Neural progenitor cell (in vitro differentiated cells): ENCODE data around the gene CAGE1. TPM values are rescaled to one million over a fixed set of nuclear protein-coding genes. Genes with fewer than 3 reads are reported as not detected.

Experiments used
- DNase-seq: peaks from one replicate; pipeline ENCODE4 v3.0.0-alpha.2; 2016; ENCODE audit warnings: low spot score
- H2AFZ ChIP-seq: fragments of 200-600 bp; sonication (generic); replicated peaks from 2 replicates; pipeline ENCODE4 v1.6.1; 2016; ENCODE audit warnings: antibody characterized with exemption
- H3F3A ChIP-seq: fragments of 200-600 bp; sonication (generic); 2 replicates; pipeline ENCODE4 v1.6.1; 2016; ENCODE audit warnings: antibody characterized with exemption, low read depth
- H3K27ac ChIP-seq: fragments of 200-600 bp; sonication (generic); 2 replicates; pipeline ENCODE4 v1.5.1; 2016; ENCODE audit warnings: mild to moderate bottlenecking
- H3K27me3 ChIP-seq: fragments of 200-600 bp; sonication (generic); 2 replicates; pipeline ENCODE4 v1.6.1; 2016; ENCODE audit warnings: mild to moderate bottlenecking, moderate library complexity
- H3K36me3 ChIP-seq: fragments of 200-600 bp; sonication (generic); 2 replicates; pipeline ENCODE4 v1.5.1; 2016
- H3K4me1 ChIP-seq: fragments of 200-600 bp; sonication (generic); 2 replicates; pipeline ENCODE4 v1.6.1; 2016; ENCODE audit warnings: mixed run types
- H3K4me2 ChIP-seq: fragments of 200-600 bp; sonication (generic); 2 replicates; pipeline ENCODE4 v1.6.1; 2016
- H3K4me3 ChIP-seq: fragments of 200-600 bp; sonication (generic); 2 replicates; pipeline ENCODE4 v1.5.1; 2016
- H3K79me2 ChIP-seq: fragments of 200-600 bp; sonication (generic); 2 replicates; pipeline ENCODE4 v1.6.1; 2016; ENCODE audit warnings: low read depth
- H3K9ac ChIP-seq: fragments of 200-600 bp; sonication (generic); 2 replicates; pipeline ENCODE4 v1.6.1; 2016
- H3K9me3 ChIP-seq: fragments of 200-600 bp; sonication (generic); 2 replicates; pipeline ENCODE4 v1.5.1; 2016; ENCODE audit warnings: low read depth
- H4K20me1 ChIP-seq: fragments of 200-600 bp; sonication (generic); 2 replicates; pipeline ENCODE4 v1.6.1; 2016; ENCODE audit warnings: low read depth
- H3K27ac Mint-ChIP-seq: 3 replicates; pipeline ENCODE4 v1.8.0; 2021; ENCODE audit warnings: mixed read lengths
- H3K27me3 Mint-ChIP-seq: 2 replicates; pipeline ENCODE4 v1.8.0; 2022; ENCODE audit warnings: low read depth, mild to moderate bottlenecking, inconsistent platforms, moderate library complexity, mixed read lengths; ENCODE audit not compliant: insufficient read depth
- H3K36me3 Mint-ChIP-seq: 3 replicates; pipeline ENCODE4 v1.8.0; 2021; ENCODE audit warnings: mixed read lengths
- H3K4me1 Mint-ChIP-seq: 3 replicates; pipeline ENCODE4 v1.8.0; 2021; ENCODE audit warnings: mixed read lengths
- H3K4me3 Mint-ChIP-seq: 3 replicates; pipeline ENCODE4 v1.8.0; 2021; ENCODE audit warnings: mild to moderate bottlenecking, moderate library complexity, mixed read lengths
- H3K9me3 Mint-ChIP-seq: 3 replicates; pipeline ENCODE4 v1.8.0; 2020; ENCODE audit warnings: mixed read lengths
- CTCF ChIP-seq: fragments of 200-600 bp; sonication (generic); IDR thresholded peaks from 2 replicates; pipeline ENCODE4 v1.5.1; 2017; ENCODE audit warnings: antibody characterized with exemption, mild to moderate bottlenecking
- EZH2 ChIP-seq: fragments of 200-600 bp; sonication (generic); IDR thresholded peaks from 2 replicates; pipeline ENCODE4 v1.6.1; 2017; ENCODE audit warnings: antibody characterized with exemption, mild to moderate bottlenecking, moderate library complexity
- EZH2phosphoT487 ChIP-seq: fragments of 200-600 bp; sonication (generic); IDR thresholded peaks from 2 replicates; pipeline ENCODE4 v1.6.1; 2017; ENCODE audit warnings: antibody characterized with exemption
- total RNA-seq: library from RNA; depleted of rRNA; stranded (reverse); fragments of >200 nt; gene quantifications from 2 replicates; pipeline ENCODE4 v1.2.3, GENCODE V29; 2015; ENCODE audit warnings: low replicate concordance

CAGE1 gene
- total RNA-seq, 1 donor from 2014 or later: not detected

- H3K9me3 ChIP-seq: no peaks in the 10 kb centered on the region
- H2AFZ ChIP-seq: peak overlapping the region; percentile 48
- Mint-ChIP-seq H3K36me3 (peaks cover 14% of the 10 kb centered on the region), H3K4me3 (peak overlapping the region; percentile 95), H3K4me1 (peaks cover 16% of the 10 kb centered on the region), H3K27ac (peak overlapping the region; percentile 52), H3K9me3 (no peaks in the 10 kb centered on the region), H3K27me3 (peaks cover 4% of the 10 kb centered on the region)
- H3K4me1 ChIP-seq: peaks cover 7% of the 10 kb centered on the region
- peaks cover 12% of the 10 kb centered on the region for H3F3A ChIP-seq
- peak; percentile 8 for DNase-seq
- H3K4me3 ChIP-seq: peak overlapping the region; percentile 89
- H4K20me1 ChIP-seq: peaks cover 14% of the 10 kb centered on the region
- peaks cover 5% of the 10 kb centered on the region for H3K36me3 ChIP-seq
- TF ChIP-seq EZH2 (no peak), CTCF (no peak), EZH2phosphoT487 (no peak)
- H3K27me3 ChIP-seq: no peaks in the 10 kb centered on the region
- H3K9ac ChIP-seq: peak overlapping the region; percentile 71
- peaks cover 54% of the 10 kb centered on the region for H3K79me2 ChIP-seq
- H3K27ac ChIP-seq: peak overlapping the region; percentile 87
- H3K4me2 ChIP-seq: peak overlapping the region; percentile 95
Measured at GRCh38 chr6:7311917-7312615, 77.5 kb downstream of the CAGE1 start.

DNA sequence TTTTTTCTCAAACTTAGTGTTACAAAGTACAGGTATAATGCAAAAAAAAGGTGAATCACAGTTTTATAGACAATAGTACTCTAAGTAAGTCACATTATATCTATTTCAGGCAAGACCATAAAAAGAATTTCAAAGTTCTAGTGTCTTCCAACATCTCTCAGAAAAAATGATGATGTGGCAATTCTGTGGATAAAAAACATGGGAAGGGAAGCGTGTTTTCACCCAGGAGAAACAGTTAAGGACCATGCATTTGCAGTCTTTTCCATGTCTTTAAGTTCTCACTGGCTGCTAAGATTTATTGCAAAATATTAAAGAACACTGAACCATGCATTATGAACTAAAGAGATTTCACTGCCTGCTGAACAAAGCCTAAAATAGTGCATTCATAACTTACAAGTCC lies 78.4 kb downstream of the CAGE1 start:
- Mint-ChIP-seq H3K4me3 (peak overlapping the region; percentile 95), H3K27ac (no peak overlapping the region), H3K27me3 (peaks cover 4% of the 10 kb centered on the region), H3K9me3 (no peaks in the 10 kb centered on the region), H3K36me3 (peaks cover 16% of the 10 kb centered on the region), H3K4me1 (peaks cover 16% of the 10 kb centered on the region)
- peak overlapping the region; percentile 95 for H3K4me2 ChIP-seq
- H3K27me3 ChIP-seq: no peaks in the 10 kb centered on the region
- H3K79me2 ChIP-seq: peaks cover 62% of the 10 kb centered on the region
- H3F3A ChIP-seq: peaks cover 12% of the 10 kb centered on the region
- H3K36me3 ChIP-seq: peaks cover 5% of the 10 kb centered on the region
- no peak overlapping the region for H3K27ac ChIP-seq
- no peaks in the 10 kb centered on the region for H3K9me3 ChIP-seq
- DNase-seq: no peak
- no peak for TF ChIP-seq EZH2phosphoT487
- no peak for TF ChIP-seq CTCF
- no peak for TF ChIP-seq EZH2
- H4K20me1 ChIP-seq: peaks cover 14% of the 10 kb centered on the region
- H3K9ac ChIP-seq: peak overlapping the region; percentile 71
- peaks cover 7% of the 10 kb centered on the region for H3K4me1 ChIP-seq
- H3K4me3 ChIP-seq: peak overlapping the region; percentile 89
- no peak overlapping the region for H2AFZ ChIP-seq

- Histone ChIP-seq H3K9ac (no peak overlapping the region), H4K20me1 (peaks cover 20% of the 10 kb centered on the region), H3K4me3 (no peak overlapping the region), H3K27ac (no peak overlapping the region), H3K79me2 (peaks cover 81% of the 10 kb centered on the region), H3F3A (peaks cover 12% of the 10 kb centered on the region), H3K4me2 (no peak overlapping the region), H3K4me1 (peaks cover 7% of the 10 kb centered on the region), H3K9me3 (no peaks in the 10 kb centered on the region), H3K27me3 (no peaks in the 10 kb centered on the region), H3K36me3 (peaks cover 5% of the 10 kb centered on the region), H2AFZ (no peak overlapping the region)
- DNase-seq: no peak
- Mint-ChIP-seq H3K27ac (no peak overlapping the region), H3K36me3 (peaks cover 19% of the 10 kb centered on the region), H3K27me3 (no peaks in the 10 kb centered on the region), H3K4me1 (peaks cover 16% of the 10 kb centered on the region), H3K4me3 (no peak overlapping the region), H3K9me3 (no peaks in the 10 kb centered on the region)
- TF ChIP-seq EZH2 (no peak), CTCF (no peak), EZH2phosphoT487 (no peak)
Measured at GRCh38 chr6:7309050-7309449, 80.5 kb downstream of the CAGE1 start.
